HG03060 (cell line): ENCODE data around the gene SH3BP4.
"Not testable (repeated sequence)": the region's sequence is repeated elsewhere in the genome, so short reads cannot be mapped to it uniquely, and the experiment has no call there.

Experiments used
- ATAC-seq: cut with Tn5 transposase; IDR thresholded peaks from one replicate; pipeline ENCODE4 v1.9.1; 2021; ENCODE audit warnings: low read depth, moderate number of reproducible peaks; ENCODE audit not compliant: unreplicated experiment

The SH3BP4 gene

DNA sequence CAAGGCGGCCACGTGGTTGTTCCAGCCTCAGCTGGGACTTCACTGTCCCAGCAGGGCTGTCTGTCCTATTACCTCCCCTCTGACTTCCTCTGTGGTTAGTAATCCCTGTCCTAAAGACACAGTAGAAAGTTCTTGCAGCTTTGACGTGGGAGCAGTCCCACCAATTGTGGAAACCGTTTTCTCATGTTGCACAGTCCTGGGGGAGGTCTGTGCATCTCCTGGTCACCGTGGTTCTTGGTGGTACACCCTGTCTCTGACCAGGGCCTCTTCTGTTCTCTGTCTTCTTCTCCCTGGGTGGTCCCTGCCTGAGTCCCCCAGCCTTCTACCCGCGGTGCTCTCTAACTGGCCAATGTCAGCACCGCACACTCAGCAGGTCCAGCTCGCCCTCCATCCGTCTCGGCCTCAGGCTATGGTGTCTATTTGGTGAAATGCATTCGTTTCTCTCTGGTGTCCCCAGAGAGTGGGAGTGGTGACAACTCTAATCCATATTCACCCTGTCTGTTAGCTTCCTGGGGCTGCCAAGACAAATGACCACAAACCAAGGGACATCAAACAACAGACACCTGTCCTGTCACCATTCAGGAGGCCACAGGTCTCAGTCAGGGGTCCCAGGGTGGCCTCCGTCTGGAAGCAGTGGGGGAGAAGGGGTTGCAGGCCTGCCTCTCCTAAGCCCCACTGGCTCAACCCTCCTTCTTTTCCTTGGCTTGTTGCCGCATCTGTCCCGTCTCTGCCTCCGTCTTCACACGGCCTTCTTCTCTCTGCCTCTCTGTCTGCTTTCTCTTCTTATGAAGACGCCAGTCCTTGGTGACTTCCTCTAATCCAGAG lies 99.8 kb downstream of the SH3BP4 start:
- no peak for ATAC-seq

DNA sequence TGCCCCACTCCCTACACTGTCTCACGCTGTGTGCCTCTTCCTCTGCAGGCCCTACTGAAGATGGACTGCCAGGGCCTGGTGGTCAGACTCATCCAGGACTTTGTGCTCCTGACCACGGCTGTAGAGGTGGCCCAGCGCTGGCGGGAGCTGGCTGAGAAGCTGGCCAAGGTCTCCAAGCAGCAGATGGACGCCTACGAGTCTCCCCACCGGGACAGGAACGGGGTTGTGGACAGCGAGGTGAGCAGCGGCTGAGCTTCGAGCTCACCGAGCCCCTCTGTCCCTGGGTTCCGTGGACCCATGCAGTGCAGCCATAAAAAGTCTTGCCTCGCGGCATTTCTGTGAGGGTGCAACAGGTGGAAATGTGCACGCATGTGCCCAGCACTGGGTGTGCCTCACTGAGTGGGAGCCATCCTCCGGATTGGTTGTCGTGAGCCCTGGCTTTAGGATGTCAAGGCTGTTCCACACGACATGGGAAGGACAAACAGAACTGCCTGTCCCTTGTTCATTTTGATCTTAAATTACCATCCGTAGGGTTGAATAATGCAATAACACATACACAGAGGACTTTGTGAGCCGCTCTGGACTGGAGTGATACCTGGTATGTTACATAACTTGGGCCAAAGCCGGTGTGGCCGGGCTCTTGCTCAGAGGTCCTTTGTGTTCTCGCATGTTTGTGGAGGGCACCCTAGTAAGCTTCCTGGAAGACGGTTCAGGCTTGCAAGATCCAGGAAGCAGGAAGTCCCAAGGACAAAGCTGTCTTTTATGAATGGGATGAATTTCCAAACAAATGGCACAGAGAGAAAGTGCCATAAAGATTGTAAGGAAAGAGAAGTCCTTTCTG lies 100.9 kb downstream of the SH3BP4 start:
- ATAC-seq: no peak

DNA sequence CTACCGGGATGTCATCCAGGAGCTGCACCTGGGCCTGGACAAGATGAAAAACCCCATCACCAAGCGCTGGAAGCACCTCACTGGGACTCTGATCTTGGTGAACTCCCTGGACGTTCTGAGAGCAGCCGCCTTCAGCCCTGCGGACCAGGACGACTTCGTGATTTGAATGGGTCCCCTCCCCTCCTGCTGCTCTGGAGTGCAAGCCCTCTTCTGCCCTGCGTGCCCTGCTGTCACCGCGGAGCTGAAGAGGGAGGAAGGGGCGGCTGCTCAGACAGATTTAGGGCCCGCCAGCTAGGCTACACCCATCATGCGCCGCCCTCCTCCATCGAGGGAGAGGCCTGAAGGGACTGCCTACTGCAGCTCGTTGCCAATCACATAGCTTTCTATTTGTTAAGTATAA lies 101.8 kb downstream of the SH3BP4 start:
- ATAC-seq: no peak

- no peak for ATAC-seq
Measured at GRCh38 chr2:235054475-235054874, 102.7 kb downstream of the SH3BP4 start.

DNA sequence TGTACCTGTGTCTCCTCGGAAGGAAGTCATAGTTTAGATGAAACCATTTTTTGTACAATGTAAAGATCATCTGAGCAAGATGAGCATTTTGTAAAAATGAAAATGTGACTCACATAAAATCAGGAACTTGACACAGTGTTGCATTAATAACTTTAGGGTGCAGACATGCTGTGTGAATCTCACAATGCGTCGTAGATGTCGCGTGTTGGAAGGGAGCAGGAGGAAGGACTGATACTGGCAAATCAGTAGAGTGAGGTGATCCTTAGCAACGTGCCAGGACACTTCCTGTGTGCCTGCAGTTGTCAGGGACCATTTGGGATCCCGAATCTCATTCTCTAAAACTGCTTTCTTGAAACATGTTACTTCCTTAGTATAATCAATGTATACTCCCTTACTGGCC lies 103.1 kb downstream of the SH3BP4 start:
- ATAC-seq: no peak

- no peak for ATAC-seq
Measured at GRCh38 chr2:235055891-235056516, 104.2 kb downstream of the SH3BP4 start.

- ATAC-seq: no peak
Measured at GRCh38 chr2:235056768-235057167, 105.0 kb downstream of the SH3BP4 start.

DNA sequence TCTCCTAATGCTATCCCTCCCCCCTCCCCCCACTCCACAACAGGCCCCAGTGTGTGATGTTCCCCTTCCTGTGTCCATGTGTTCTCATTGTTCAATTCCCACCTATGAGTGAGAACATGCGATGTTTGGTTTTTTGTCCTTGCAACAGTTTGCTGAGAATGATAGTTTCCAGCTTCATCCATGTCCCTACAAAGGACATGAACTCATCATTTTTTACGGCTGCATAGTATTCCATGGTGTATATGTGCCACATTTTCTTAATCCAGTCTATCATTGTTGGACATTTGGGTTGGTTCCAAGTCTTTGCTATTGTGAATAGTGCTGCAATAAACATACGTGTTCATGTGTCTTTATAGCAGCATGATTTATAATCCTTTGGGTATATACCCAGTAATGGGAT lies 105.8 kb downstream of the SH3BP4 start:
- not testable (repeated sequence) for ATAC-seq

DNA sequence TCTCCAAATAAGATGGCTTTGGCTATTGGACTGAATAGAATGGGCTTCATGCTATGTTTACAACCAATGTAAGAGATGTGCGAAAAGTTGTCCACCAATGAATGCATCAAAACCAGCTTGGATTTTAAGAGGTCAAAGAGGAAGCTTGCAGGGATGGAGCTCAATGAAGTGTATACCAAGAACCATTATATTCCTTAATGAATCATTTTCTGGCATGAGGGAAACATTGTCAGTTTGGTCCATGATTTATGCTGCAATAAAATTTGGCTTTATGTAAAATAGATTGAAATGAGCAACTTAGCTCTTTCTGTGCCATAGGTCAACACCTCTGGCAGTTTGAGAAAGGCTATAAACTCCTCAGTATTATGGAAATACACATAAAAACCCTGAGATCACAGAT lies 107.3 kb downstream of the SH3BP4 start:
- ATAC-seq: no peak

DNA sequence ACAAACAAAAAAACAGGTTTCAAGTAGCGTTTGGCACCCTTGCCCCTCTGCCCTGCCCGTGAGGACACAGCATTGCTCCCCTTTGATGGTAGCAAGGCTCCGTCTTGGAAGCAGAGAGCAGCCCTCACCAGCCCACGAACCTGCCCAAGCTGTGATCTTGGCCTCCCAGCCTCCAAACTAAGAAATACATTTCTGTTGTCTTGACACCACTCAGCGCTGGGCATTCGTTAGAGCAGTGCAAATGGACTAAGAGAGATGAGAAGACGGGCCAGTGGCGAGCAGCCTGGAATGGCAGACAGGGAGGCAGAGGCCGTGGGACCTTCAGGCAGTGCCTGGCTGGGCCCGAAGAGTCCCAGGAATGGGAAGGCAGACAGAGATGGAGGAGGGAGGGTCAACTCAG lies 109.8 kb downstream of the SH3BP4 start:
- no peak for ATAC-seq

DNA sequence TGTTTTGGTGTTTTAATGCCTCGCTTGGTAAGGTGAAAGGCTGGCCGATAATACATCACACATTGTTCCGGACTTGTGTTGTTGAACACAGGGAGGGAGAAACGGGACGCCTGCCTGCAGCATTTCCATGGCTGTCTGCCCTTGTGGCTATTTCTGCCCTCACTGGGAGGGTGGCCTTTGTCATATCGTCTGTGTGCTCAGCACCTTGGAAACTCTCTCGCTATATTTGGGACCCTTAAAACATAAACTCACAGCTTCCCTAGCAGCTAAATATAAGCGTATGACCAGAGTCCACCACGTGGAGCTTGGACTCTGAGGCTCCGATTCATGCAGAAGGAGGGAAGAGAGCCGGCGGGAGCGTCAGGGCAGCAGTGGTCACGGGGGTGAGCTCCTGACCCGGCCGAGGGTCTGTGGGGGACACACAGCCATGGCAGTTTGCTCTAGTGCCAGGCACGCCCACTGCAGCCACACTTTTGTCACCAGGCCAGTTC lies 111.7 kb downstream of the SH3BP4 start:
- no peak for ATAC-seq

GRCh38 chr2:235064976-235065375 lies 113.2 kb downstream of the SH3BP4 start:
- ATAC-seq: no peak

GRCh38 chr2:235066490-235066889 lies 114.7 kb downstream of the SH3BP4 start:
- ATAC-seq: no peak

DNA sequence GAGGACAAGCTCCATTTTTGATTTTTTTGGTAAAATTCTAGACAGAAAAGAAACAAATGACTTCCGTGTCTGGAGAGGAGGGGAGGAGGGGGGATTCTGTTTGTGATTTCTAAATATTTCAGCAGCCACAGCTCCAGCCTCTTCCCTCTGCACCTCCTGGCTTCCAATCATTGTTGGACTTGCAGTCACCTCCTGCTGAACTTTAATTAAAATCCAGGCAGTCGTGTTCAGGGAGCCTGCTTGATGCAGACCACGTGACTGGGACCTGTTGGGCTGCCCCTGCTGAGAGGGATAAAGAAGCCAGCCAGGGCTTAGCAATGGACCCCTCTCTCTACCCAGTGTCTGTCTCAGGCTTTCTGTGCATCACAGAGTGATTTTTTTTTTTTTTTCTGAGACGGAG lies 115.1 kb downstream of the SH3BP4 start:
- ATAC-seq: no peak

- ATAC-seq: no peak
Measured at GRCh38 chr2:235068701-235069100, 116.9 kb downstream of the SH3BP4 start.

DNA sequence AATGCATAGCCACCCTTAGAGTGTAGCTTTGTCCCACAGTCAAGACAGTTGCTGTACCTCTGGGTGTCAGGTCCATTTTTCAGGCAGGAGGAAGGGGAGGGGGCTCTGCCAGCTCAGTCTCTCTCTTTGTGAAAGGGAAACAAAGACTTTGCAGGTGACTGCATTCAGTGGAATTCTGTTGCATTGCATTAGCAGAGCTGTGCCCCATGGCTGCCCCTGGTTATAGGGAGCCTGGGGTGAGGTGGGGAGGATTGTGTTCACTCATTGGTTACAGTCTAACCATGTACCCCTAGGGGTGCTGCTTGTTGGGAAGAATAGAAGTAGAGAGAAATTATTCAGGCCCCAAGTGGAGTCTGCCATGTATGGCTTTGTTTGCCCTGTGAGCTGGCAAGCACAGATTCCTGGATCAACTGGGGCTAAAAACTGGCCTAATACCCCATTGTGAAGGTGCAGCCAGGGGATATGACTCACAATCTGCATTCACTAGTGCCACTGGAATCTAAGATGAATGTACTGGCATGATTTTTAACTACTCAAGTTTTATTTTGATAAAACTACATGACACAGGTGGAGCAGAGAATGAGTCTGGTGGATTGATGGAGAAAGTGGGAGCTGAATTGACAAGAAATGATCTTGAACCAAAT lies 118.4 kb downstream of the SH3BP4 start:
- ATAC-seq: no peak

GRCh38 chr2:235073868-235074413 lies 122.1 kb downstream of the SH3BP4 start:
- ATAC-seq: no peak

- ATAC-seq: no peak
Measured at GRCh38 chr2:235077046-235077445, 125.2 kb downstream of the SH3BP4 start.

DNA sequence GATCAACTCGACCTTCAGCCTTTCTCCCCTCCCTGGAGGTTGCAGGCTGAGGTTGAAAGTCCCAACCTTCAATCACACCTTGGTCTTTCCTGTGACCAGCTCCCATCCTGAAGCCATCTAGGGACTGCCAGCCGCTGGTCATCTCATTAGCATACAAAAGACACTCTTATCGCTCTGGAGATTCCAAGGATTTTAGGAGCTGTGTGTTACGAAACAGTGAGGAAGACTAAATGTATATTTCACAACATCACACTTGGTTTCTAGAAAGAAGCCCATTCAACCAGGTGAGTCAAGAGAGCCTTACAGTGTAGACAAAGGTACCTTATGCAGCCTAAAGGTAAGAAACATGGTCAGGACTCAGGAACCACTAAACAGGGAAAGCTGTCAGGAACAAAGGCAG lies 126.4 kb downstream of the SH3BP4 start:
- ATAC-seq: no peak

- ATAC-seq: no peak
Measured at GRCh38 chr2:235078914-235079472, 127.2 kb downstream of the SH3BP4 start.
